Measurements from ENCODE around the gene KCNJ6.

Gene KCNJ6

DNA sequence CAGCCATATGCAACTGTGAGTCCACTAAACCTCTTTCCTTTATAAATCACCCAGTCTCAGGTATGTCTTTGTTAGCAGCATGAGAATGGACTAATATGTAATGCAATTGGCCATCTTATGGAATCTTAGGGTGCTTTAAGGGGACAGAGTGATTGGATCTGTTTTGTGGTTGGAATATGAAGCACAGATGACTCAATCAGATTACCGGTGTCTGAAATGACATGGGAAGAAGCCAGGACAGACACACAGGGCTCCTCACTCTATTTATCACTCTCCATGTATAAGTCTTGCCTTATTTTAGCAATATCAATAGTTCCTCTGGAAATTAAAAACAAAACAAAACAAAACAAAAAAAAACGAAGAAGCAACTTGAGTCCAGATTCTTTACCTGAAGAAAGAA, 12.9 kb downstream of the KCNJ6 start:
- DNase-seq = no peak

GRCh38 chr21:37899146-37899545, 17.1 kb downstream of the KCNJ6 start:
- no peak for DNase-seq

DNA sequence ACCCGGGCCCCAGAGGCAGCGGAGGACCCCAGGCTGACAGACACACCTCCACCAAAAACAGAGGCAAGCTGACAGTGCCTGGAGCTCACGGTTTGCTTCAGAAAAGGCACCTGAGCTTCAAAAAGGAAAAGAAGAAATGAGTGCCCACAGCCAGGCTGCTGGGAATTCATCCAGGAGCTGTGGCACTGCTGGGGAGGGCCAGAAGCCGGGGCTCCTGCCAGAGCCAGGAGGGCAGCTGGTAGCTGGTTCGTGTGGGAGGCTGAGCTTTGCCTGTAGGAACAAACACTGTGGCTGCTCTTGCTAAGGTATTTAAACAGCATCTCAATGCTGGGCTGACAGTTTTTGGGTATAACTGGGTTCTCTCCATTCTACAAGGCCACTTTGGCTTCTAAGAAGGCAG, 19.5 kb downstream of the KCNJ6 start:
- no peak for DNase-seq

DNA sequence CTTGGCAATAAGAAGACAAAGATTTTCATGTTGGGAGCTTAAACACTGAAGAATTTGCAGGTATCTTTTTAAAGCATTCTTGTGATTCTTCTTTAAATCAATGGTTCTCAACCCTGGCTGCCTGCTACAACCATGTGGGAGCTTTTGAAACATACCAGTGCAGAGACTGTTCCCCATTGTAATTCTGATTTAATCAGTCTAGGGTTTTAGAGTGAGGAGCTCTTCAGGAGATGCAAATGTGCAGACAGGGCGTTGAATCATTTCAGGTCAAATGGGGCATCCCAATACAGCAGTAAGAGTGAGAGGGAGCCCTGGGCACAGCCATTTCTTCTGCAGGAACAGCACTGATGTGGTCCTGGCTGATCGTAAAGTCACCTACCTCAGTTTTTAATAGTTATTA, 24.3 kb downstream of the KCNJ6 start:
- DNase-seq = no peak

- no peak for DNase-seq
These were observed 27.6 kb downstream of the KCNJ6 start for GRCh38 chr21:37888659-37889058.

DNA sequence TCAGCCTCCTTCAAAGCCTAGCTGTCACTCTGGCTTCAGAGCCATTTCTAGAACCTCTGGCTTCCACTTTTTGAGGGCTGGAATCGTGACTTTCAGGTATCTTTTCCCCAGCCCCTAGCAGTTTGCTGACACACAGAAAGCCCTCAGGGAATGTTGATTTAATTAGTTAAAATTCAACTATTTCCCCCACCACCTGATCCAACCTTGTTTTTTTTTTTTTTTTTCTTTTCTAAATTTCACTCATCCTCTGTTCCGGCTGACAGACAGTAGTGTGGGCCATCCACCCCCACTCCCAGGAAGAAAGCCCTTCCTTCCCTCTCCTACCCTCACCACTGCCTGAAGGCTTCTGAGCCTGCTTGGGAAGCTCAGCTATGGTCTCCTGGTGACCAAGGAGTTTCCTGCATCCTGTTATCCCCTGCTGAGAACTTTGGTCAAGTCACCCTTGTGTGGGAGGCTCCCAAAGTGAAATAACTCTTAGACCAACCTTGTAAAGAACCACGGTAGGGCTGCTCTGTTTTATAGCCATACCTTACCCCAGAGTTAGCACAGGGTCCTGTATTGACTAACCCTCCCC, 29.4 kb downstream of the KCNJ6 start:
- no peak for DNase-seq

- no peak for DNase-seq
These were observed 30.1 kb downstream of the KCNJ6 start for GRCh38 chr21:37886120-37886519.

DNA sequence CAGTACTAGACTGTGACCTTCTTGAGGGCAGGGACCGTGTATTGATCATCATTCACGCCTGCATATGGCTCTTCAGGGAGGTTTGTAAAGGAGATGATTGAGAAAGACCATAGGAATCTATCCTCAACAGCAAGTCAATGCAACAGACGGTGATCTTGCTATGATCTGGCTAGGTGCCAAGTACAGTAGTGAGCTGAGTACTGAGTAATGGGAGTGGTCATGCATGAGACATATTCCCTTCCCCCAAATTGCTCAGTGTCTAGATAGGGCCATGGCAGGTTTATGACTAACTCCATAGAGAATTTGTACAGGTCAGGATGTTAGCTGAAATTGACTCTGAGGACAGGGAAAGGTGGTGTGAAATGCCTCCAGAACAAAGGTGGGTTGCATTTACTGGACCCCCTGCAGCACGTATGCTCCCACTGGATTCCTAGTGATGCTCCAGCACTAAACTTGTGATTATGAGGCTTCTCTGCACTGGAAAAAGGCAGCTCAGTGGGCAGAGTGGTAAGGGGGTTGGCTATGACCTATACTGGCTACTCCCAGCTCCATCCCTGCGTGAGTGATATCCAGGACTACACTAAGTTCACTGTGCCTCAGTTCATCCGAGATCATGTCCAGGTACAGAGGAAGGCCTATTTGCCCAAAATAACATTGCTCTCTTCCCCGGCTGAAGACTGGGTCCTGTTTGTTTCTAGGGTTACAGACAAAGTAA, 37.2 kb downstream of the KCNJ6 start:
- DNase-seq = no peak

DNA sequence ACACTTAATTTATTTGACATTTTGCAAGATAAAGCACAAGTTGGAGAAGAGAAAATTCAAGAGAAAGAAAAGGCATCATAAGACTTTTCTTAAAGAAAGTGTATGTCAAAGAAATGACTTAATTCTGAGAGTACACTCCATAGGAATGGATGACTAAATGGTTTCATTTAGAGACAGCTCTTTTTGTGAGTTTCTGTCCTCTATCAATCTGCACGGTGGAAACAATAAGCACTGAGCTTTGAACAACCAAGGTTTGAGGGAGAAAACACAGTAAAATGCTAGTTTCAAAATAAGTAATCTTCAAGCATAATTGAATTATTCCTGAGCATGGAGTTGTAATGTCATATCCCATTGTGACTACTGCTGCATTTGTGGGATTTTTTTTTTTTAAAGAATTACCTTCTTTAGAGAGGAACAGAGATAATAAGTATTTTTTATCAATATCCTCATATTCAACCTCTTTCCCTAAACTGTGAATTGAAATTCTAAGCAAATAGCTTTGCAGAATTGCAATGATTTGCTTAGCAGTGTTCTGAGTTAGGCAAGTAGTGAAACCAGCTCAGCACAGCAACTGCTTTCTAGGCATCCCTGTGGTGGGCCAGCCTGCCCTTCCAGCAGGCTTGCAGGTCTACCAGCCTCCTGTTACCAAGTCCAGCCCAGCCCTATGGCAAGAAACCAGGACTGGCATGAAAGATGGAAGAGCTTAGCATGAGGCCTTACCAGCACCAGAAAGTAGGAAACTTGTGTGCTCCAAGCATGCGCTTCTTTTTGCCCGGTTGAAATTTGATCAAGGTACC, 38.2 kb downstream of the KCNJ6 start:
- no peak for DNase-seq

DNA sequence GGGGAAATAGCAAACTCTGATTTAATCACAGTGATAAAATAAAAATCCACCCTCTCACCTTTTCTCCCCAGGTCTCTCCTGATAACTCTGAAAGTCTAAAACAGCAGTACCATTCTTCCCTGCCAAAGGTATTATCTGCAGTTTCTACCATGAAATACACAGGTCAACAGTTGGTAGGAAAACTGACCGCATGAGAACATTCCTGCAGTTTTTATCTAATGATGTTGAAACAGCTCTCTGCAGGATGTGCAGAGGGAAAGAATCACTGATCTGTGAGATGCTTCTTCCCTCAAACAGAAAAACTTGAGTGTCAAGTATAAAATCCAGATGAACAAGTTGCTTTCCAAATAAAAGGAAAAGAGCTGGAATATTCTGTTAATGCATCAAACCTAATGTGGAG, 39.1 kb downstream of the KCNJ6 start:
- DNase-seq = no peak

DNA sequence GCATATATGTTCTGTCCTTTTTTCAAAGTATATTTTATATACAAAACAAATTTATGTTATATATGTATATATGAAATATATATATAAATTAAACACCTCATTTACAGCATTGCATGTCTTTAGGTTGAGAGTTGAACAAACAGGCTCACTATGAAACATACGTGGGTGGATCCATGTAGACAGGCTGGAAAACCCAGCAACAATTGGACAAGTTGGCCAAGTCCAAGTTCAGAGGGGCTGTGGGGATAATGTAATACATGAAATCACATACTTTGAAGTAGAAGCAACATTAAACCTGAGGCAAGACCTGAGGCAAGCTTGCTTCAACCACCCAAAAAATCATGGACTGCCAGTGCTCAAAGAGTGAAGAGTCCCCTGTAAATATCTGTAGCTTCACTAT, 39.7 kb downstream of the KCNJ6 start:
- DNase-seq = no peak

DNA sequence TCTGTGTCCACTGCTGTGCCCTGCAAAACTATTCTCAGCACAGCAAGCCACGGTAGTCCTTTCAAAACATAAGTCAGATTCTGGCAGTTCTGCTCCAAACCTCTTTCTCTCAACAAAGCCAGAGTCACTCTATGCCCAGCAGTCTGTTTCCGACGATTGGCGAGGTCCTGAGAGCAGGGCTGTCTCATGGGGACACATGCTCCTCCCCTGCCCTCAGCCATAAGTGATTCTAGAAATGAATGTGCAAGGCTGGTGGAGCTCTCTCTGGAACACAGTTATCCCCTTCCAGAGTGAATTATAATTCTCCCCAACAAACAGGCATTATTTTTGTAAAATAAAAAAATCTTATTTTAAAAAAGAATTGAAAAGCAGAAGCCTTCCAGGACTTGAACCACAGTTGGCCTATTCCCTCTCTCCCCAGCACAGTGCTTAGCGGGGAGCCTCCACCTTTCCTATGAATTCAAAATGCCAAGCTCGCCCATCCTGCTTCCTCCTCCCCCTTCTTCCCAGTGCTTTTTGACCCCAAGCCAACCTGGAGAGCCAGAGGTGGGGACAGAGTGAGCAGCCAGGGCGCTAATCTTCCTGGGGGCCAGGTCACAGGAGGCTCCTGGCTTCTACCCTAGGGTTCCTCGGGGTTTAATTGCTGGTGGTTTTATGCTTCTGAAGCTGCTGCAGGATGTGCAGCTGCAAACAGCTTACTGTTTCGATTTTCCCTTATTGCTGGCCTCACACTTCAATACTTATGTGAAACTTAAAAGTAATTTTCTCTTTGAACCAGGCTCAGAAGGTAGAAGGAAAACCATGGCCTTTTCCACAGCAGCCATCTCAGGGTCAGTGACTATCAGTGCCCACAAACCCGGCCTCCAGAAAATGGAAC, 41.1 kb downstream of the KCNJ6 start:
- DNase-seq = no peak

DNA sequence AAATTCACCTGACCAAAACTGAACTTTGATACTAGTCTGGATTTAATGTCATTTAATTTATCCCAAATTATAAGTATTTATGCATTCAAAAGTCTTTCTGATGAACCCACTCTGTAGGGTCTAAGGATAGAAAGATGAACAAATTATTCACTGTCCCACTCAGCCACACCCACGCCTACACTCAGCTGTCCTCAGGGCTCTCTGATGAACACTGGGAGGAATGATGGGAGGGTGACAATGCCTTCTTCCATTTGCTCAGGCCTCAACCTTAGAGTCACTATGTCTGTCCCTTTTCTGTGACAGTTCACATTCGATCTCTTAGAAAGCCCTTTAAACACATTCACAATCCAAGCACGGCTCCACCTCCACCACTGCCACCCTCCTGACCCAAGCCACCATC, 41.8 kb downstream of the KCNJ6 start:
- DNase-seq = no peak

DNA sequence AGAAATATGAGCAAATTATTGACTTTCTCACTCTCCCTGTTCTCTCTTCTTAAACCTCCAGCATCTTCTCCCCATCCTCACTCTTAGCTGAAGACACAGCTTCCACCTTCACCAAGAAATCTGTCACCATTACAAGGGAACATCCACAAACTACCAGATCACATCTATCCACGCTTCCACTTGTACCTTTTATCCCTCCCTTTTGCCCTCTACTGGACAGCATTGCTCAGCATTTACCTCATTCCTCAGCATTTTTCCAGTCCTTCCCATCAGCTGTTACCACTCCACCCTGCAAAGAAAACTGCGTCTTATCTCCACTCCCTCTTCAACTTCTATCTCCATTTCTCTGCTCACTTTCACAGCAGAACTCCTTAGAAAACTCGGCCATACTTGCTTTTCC, 42.6 kb downstream of the KCNJ6 start:
- DNase-seq = no peak

- DNase-seq = no peak
These were observed 45.0 kb downstream of the KCNJ6 start for GRCh38 chr21:37871121-37871862.

DNA sequence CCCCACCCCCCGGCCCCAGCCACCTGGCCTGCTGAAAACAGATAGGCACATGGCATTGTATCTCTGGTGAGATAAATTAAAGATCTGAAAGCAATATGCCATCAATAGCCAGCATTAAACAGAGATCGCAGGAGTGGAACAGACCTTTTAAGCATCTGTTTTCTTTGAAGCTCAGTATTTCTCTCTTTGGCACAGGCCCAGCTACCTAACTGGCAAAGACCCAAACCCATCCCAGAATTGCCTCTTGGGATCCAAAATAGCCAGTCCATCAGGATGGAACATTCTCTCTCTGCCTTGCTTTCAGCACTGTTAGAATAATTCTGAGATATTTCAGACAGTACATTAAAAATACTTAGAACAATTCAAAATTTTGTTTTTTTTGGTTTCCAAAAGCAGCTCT, 46.0 kb downstream of the KCNJ6 start:
- DNase-seq = no peak

DNA sequence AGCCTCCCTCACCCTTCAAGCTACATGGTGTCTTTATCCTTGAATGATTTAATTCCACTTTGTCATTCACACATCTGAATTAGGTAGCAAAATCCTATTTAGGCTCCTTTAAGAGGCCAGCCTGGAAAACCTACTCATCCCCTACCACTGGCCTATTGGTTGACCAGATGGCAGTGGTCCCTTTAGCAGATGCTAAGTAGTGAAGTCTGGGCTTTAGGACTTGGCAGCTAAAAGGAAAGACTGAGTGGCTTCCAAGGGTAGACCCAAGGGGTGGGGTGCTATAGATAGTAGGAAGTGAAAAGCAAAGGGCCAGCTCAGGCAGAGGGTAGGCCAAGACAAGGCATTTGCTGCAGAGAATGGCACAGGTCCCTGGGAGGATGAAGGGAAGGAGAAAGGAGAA, 46.6 kb downstream of the KCNJ6 start:
- DNase-seq = no peak

GRCh38 chr21:37868446-37869295, 47.6 kb downstream of the KCNJ6 start:
- DNase-seq = no peak

- no peak for DNase-seq
These were observed 50.2 kb downstream of the KCNJ6 start for GRCh38 chr21:37866027-37866426.

- no peak for DNase-seq
These were observed 51.1 kb downstream of the KCNJ6 start for GRCh38 chr21:37865156-37865555.

DNA sequence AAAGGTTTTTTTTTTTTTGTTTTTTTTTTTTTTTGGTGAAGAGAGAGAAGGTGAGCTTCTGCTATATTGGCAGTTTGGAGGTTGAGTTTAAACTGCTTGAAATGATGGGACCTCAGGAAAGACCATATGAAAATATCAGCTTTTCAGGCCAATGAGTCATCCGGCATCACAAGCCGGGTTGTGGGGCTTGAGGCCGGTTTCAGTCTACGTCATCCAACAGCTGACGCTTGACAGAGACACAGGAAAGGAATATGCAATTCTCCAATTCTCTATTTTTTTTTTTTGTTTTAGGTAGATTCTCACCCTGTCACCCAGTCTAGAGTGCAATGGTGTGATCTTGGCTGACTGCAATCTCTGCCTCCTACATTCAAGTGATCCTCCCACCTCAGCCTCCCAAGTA, 52.4 kb downstream of the KCNJ6 start:
- no peak for DNase-seq

DNA sequence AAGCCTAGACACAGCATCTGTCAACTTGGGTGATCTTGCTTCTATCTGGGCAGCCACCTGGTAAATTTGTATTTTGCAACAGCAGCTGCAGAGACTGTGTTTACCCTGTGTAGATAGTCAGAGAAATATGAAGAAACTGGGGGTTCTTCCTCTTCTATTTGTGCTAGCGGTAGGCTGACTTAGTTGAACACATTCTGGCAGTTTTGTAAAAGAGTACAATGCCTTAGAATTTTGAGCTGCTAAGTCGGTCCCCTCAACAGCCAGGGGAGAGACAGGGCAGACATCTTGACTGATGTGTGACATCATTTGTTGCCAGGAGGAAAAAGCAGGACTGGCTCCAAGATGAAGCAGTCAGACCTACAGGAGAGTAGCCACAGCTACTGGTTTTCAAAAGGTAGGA, 53.7 kb downstream of the KCNJ6 start:
- DNase-seq = no peak
